Neural progenitor cell (in vitro differentiated cells): ENCODE measurements around the gene MRPL3. TPM values are rescaled to one million over a fixed set of nuclear protein-coding genes. Genes with fewer than 3 reads are reported as not detected.

ENCODE experiments used
- DNase-seq: peaks from one replicate; pipeline ENCODE4 v3.0.0-alpha.2; 2016; ENCODE audit warnings: low spot score
- H2AFZ ChIP-seq: fragments of 200-600 bp; sonication (generic); replicated peaks from 2 replicates; pipeline ENCODE4 v1.6.1; 2016; ENCODE audit warnings: antibody characterized with exemption
- H3F3A ChIP-seq: fragments of 200-600 bp; sonication (generic); 2 replicates; pipeline ENCODE4 v1.6.1; 2016; ENCODE audit warnings: antibody characterized with exemption, low read depth
- H3K27ac ChIP-seq: fragments of 200-600 bp; sonication (generic); 2 replicates; pipeline ENCODE4 v1.5.1; 2016; ENCODE audit warnings: mild to moderate bottlenecking
- H3K27me3 ChIP-seq: fragments of 200-600 bp; sonication (generic); 2 replicates; pipeline ENCODE4 v1.6.1; 2016; ENCODE audit warnings: mild to moderate bottlenecking, moderate library complexity
- H3K36me3 ChIP-seq: fragments of 200-600 bp; sonication (generic); 2 replicates; pipeline ENCODE4 v1.5.1; 2016
- H3K4me1 ChIP-seq: fragments of 200-600 bp; sonication (generic); 2 replicates; pipeline ENCODE4 v1.6.1; 2016; ENCODE audit warnings: mixed run types
- H3K4me2 ChIP-seq: fragments of 200-600 bp; sonication (generic); 2 replicates; pipeline ENCODE4 v1.6.1; 2016
- H3K4me3 ChIP-seq: fragments of 200-600 bp; sonication (generic); 2 replicates; pipeline ENCODE4 v1.5.1; 2016
- H3K79me2 ChIP-seq: fragments of 200-600 bp; sonication (generic); 2 replicates; pipeline ENCODE4 v1.6.1; 2016; ENCODE audit warnings: low read depth
- H3K9ac ChIP-seq: fragments of 200-600 bp; sonication (generic); 2 replicates; pipeline ENCODE4 v1.6.1; 2016
- H3K9me3 ChIP-seq: fragments of 200-600 bp; sonication (generic); 2 replicates; pipeline ENCODE4 v1.5.1; 2016; ENCODE audit warnings: low read depth
- H4K20me1 ChIP-seq: fragments of 200-600 bp; sonication (generic); 2 replicates; pipeline ENCODE4 v1.6.1; 2016; ENCODE audit warnings: low read depth
- H3K27ac Mint-ChIP-seq: 3 replicates; pipeline ENCODE4 v1.8.0; 2021; ENCODE audit warnings: mixed read lengths
- H3K27me3 Mint-ChIP-seq: 2 replicates; pipeline ENCODE4 v1.8.0; 2022; ENCODE audit warnings: low read depth, mild to moderate bottlenecking, inconsistent platforms, moderate library complexity, mixed read lengths; ENCODE audit not compliant: insufficient read depth
- H3K36me3 Mint-ChIP-seq: 3 replicates; pipeline ENCODE4 v1.8.0; 2021; ENCODE audit warnings: mixed read lengths
- H3K4me1 Mint-ChIP-seq: 3 replicates; pipeline ENCODE4 v1.8.0; 2021; ENCODE audit warnings: mixed read lengths
- H3K4me3 Mint-ChIP-seq: 3 replicates; pipeline ENCODE4 v1.8.0; 2021; ENCODE audit warnings: mild to moderate bottlenecking, moderate library complexity, mixed read lengths
- H3K9me3 Mint-ChIP-seq: 3 replicates; pipeline ENCODE4 v1.8.0; 2020; ENCODE audit warnings: mixed read lengths
- EZH2 ChIP-seq: fragments of 200-600 bp; sonication (generic); IDR thresholded peaks from 2 replicates; pipeline ENCODE4 v1.6.1; 2017; ENCODE audit warnings: antibody characterized with exemption, mild to moderate bottlenecking, moderate library complexity
- EZH2phosphoT487 ChIP-seq: fragments of 200-600 bp; sonication (generic); IDR thresholded peaks from 2 replicates; pipeline ENCODE4 v1.6.1; 2017; ENCODE audit warnings: antibody characterized with exemption
- total RNA-seq: library from RNA; depleted of rRNA; stranded (reverse); fragments of >200 nt; gene quantifications from 2 replicates; pipeline ENCODE4 v1.2.3, GENCODE V29; 2015; ENCODE audit warnings: low replicate concordance
- TF ChIP-seq, protein P1 (sequence below): fragments of 200-600 bp; sonication (generic); IDR thresholded peaks from 2 replicates; pipeline ENCODE4 v1.5.1; 2017; ENCODE audit warnings: antibody characterized with exemption, mild to moderate bottlenecking

Gene MRPL3
- total RNA-seq, 1 donor from 2014 or later, result 202 TPM

GRCh38 chr3:131480116-131480515 is 22.7 kb downstream of the MRPL3 start:
- peaks cover 27% of the 10 kb centered on the region for H3K4me1 Mint-ChIP-seq
- H3K4me3 Mint-ChIP-seq, result no peak overlapping the region
- no peak overlapping the region for H3K4me2 ChIP-seq
- H4K20me1 ChIP-seq, result no peaks in the 10 kb centered on the region
- DNase-seq, result no peak
- no peak overlapping the region for H3K27ac ChIP-seq
- no peak overlapping the region for H3K4me3 ChIP-seq
- H3K79me2 ChIP-seq, result peaks cover 64% of the 10 kb centered on the region
- H3K9ac ChIP-seq, result no peak overlapping the region
- no peaks in the 10 kb centered on the region for H3K9me3 ChIP-seq
- TF ChIP-seq, protein P1, sequence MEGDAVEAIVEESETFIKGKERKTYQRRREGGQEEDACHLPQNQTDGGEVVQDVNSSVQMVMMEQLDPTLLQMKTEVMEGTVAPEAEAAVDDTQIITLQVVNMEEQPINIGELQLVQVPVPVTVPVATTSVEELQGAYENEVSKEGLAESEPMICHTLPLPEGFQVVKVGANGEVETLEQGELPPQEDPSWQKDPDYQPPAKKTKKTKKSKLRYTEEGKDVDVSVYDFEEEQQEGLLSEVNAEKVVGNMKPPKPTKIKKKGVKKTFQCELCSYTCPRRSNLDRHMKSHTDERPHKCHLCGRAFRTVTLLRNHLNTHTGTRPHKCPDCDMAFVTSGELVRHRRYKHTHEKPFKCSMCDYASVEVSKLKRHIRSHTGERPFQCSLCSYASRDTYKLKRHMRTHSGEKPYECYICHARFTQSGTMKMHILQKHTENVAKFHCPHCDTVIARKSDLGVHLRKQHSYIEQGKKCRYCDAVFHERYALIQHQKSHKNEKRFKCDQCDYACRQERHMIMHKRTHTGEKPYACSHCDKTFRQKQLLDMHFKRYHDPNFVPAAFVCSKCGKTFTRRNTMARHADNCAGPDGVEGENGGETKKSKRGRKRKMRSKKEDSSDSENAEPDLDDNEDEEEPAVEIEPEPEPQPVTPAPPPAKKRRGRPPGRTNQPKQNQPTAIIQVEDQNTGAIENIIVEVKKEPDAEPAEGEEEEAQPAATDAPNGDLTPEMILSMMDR, result no peak
- TF ChIP-seq EZH2phosphoT487 (no peak), EZH2 (no peak)
- peaks cover 52% of the 10 kb centered on the region for H3K36me3 Mint-ChIP-seq
- H3K27me3 ChIP-seq, result no peaks in the 10 kb centered on the region
- no peak overlapping the region for H2AFZ ChIP-seq
- peaks cover 18% of the 10 kb centered on the region for H3K4me1 ChIP-seq
- peaks cover 2% of the 10 kb centered on the region for H3K9me3 Mint-ChIP-seq
- H3K27ac Mint-ChIP-seq, result no peak overlapping the region
- peaks cover 3% of the 10 kb centered on the region for H3K36me3 ChIP-seq
- peaks cover 2% of the 10 kb centered on the region for H3K27me3 Mint-ChIP-seq
- peaks cover 3% of the 10 kb centered on the region for H3F3A ChIP-seq

DNA sequence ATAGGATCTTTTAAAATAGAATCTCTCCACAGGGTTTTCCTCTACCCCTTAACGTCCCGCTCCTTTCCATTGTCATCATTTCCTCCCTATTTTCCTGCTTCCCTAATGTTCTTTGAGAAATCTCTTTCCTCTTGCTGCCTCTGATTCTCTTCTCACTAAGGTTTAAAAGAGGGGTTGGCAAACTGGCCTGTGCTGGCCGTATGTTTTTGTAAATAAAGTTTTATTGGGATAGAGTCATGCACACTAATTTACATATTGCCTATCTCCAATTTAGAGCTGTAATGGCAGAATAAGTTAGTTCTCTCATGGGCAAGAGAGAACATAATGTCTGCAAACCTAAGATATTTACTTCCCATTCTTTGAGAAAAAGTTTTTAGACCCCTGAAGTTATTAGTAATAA is 25.0 kb downstream of the MRPL3 start:
- H3K9me3 ChIP-seq, result no peaks in the 10 kb centered on the region
- H3K4me3 ChIP-seq, result no peak overlapping the region
- Mint-ChIP-seq H3K4me1 (peaks cover 28% of the 10 kb centered on the region), H3K27me3 (peaks cover 2% of the 10 kb centered on the region), H3K36me3 (peaks cover 59% of the 10 kb centered on the region), H3K27ac (no peak overlapping the region), H3K9me3 (peaks cover 15% of the 10 kb centered on the region), H3K4me3 (no peak overlapping the region)
- H3K36me3 ChIP-seq, result peaks cover 3% of the 10 kb centered on the region
- no peaks in the 10 kb centered on the region for H3K27me3 ChIP-seq
- no peak for DNase-seq
- H3K4me2 ChIP-seq, result no peak overlapping the region
- TF ChIP-seq EZH2phosphoT487 (no peak), EZH2 (no peak)
- TF ChIP-seq, protein P1, result no peak
- H4K20me1 ChIP-seq, result peaks cover 2% of the 10 kb centered on the region
- no peak overlapping the region for H3K9ac ChIP-seq
- H3K27ac ChIP-seq, result no peak overlapping the region
- H2AFZ ChIP-seq, result no peak overlapping the region
- peaks cover 66% of the 10 kb centered on the region for H3K79me2 ChIP-seq
- peaks cover 31% of the 10 kb centered on the region for H3K4me1 ChIP-seq
- H3F3A ChIP-seq, result peaks cover 3% of the 10 kb centered on the region

DNA sequence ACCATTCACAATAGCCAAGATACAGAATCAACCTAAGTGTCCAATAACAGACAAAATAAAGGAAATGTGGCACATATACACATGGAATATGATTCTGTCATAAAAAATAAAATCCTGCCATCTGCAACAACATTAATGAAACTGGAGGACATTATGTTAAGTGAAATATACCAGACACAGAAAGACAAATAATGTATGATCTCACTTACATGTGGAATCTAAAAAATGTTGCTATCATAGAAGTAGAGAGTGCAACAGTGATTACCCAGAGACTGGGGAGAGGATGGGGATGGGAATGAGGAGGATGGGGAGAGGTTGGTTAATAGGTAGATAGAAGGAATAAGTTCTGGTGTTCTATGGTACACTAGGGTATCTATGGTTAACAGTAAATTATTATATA is 28.7 kb downstream of the MRPL3 start:
- Histone ChIP-seq H3K79me2 (peaks cover 64% of the 10 kb centered on the region), H3F3A (peaks cover 3% of the 10 kb centered on the region), H3K27ac (no peak overlapping the region), H4K20me1 (peaks cover 2% of the 10 kb centered on the region), H3K9ac (no peak overlapping the region), H3K9me3 (no peaks in the 10 kb centered on the region), H3K4me2 (no peak overlapping the region), H3K36me3 (peaks cover 5% of the 10 kb centered on the region), H3K27me3 (no peaks in the 10 kb centered on the region), H3K4me1 (peaks cover 36% of the 10 kb centered on the region), H3K4me3 (no peak overlapping the region), H2AFZ (no peak overlapping the region)
- Mint-ChIP-seq H3K4me3 (no peak overlapping the region), H3K9me3 (peaks cover 23% of the 10 kb centered on the region), H3K36me3 (peaks cover 72% of the 10 kb centered on the region), H3K27ac (no peak overlapping the region), H3K27me3 (no peaks in the 10 kb centered on the region), H3K4me1 (peaks cover 51% of the 10 kb centered on the region)
- no peak for DNase-seq
- TF ChIP-seq EZH2phosphoT487 (no peak), EZH2 (no peak)
- TF ChIP-seq, protein P1, result no peak
